HEK293T (cell line): ENCODE results near the gene GMPPB.

ENCODE experiments used
- ARNT ChIP-seq: fragments of 450-650 bp; IDR thresholded peaks from 2 replicates; pipeline ENCODE4 v1.6.1; 2017; ENCODE audit warnings: mild to moderate bottlenecking
- ELF4 ChIP-seq: fragments of 450-650 bp; IDR thresholded peaks from 2 replicates; pipeline ENCODE4 v1.6.1; 2017; ENCODE audit warnings: antibody characterized with exemption
- FOXA1 ChIP-seq: fragments of 450-650 bp; IDR thresholded peaks from 2 replicates; pipeline ENCODE4 v1.6.1; 2016; ENCODE audit warnings: mild to moderate bottlenecking
- FOXM1 ChIP-seq: fragments of 450-650 bp; IDR thresholded peaks from 2 replicates; pipeline ENCODE4 v1.6.1; 2017; ENCODE audit warnings: mild to moderate bottlenecking, borderline replicate concordance
- HDGF ChIP-seq: fragments of 450-650 bp; IDR thresholded peaks from 2 replicates; pipeline ENCODE4 v1.6.1; 2017; ENCODE audit warnings: antibody characterized with exemption, borderline replicate concordance
- NFRKB ChIP-seq: fragments of 450-650 bp; IDR thresholded peaks from 2 replicates; pipeline ENCODE4 v1.6.1; 2016; ENCODE audit warnings: mild to moderate bottlenecking, moderate library complexity
- SP1 ChIP-seq: fragments of 450-650 bp; IDR thresholded peaks from 2 replicates; pipeline ENCODE4 v1.6.1; 2017
- TARDBP ChIP-seq: fragments of 450-650 bp; IDR thresholded peaks from 2 replicates; pipeline ENCODE4 v1.6.1; 2016
- ZNF384 ChIP-seq: fragments of 450-650 bp; IDR thresholded peaks from 2 replicates; pipeline ENCODE4 v1.6.1; 2016

DNA sequence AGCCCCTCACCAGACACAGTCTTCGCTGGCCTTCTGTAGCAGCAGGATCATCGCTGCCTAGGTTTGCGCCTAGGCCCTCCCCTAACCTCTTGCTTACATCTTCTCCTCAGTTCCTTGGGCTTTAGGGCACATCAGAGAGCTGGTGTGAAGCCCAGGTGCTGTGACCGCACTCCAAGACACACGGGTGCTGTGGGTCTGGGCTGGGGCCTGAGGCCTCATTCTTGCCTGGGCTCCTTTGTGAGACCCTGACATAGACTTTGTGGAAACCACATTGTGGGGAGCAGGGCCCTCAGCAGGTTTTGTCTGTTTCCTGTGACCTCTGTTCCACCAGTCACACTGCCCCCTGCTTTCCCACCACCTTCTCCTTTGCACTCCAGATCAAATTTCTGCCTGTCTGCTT is 12.3 kb downstream of the GMPPB start:
- TF ChIP-seq FOXA1 (no peak), TARDBP (no peak), NFRKB (no peak), ELF4 (no peak), SP1 (no peak), HDGF (no peak), ZNF384 (no peak), ARNT (no peak), FOXM1 (no peak)
